Neutrophil (primary cell): Measurements from ENCODE around the gene IRF2BP1.
"Not testable (repeated sequence)": the region's sequence is repeated elsewhere in the genome, so short reads cannot be mapped to it uniquely, and the experiment has no call there.

Experiments used
- H3K27ac ChIP-seq: fragments of 200-600 bp; sonication (generic); 2 replicates; pipeline ENCODE4 v1.5.1; 2016; ENCODE audit warnings: mild to moderate bottlenecking, moderate library complexity
- H3K27me3 ChIP-seq: fragments of 200-600 bp; sonication (generic); 2 replicates; pipeline ENCODE4 v1.6.0; 2016; ENCODE audit warnings: mild to moderate bottlenecking
- H3K36me3 ChIP-seq: fragments of 200-600 bp; sonication (generic); 2 replicates; pipeline ENCODE4 v1.5.1; 2017
- H3K4me1 ChIP-seq, 2 experiments: fragments of 200-600 bp in 1 of 2; sonication (generic) in 1 of 2; 1 replicate in 1 of 2; 2 replicates in 1 of 2; pipeline versions ENCODE4 v1.5.1 to v1.6.1; 2013 to 2016; ENCODE audit warnings: low read depth in 1 of 2, low read length in 1 of 2, mild to moderate bottlenecking in 1 of 2, moderate library complexity in 1 of 2; ENCODE audit not compliant: control insufficient read depth in 1 of 2, insufficient read depth in 1 of 2
- H3K4me3 ChIP-seq, 2 experiments: fragments of 200-600 bp in 1 of 2; sonication (generic) in 1 of 2; 1 replicate in 1 of 2; 2 replicates in 1 of 2; pipeline ENCODE4 v1.5.1; 2013 to 2016; ENCODE audit warnings: low read depth in 1 of 2, low read length in 1 of 2, mild to moderate bottlenecking in 1 of 2, moderate library complexity in 1 of 2
- H3K9me3 ChIP-seq: fragments of 200-600 bp; sonication (generic); 2 replicates; pipeline ENCODE4 v1.5.1; 2016
- TF ChIP-seq, protein P1 (sequence below): fragments of 200-600 bp; sonication (generic); IDR thresholded peaks from 2 replicates; pipeline ENCODE4 v1.5.1; 2016; ENCODE audit warnings: antibody characterized with exemption

The IRF2BP1 gene

DNA sequence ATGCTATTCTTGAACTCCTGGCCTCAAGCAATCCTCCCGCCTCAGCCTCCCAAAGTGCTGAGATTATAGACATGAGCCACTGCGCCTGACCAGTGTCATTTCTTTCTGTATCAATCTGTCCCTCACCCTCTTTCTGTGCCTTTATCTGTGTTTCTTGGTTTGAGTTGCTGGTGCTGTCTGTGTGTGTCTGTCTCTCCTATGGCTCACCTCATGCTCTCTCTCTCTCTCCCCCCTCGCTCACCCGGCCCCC is 9.9 kb downstream of the IRF2BP1 start:
- no peaks in the 10 kb centered on the region for H3K4me1 ChIP-seq
- no peaks in the 10 kb centered on the region for H3K9me3 ChIP-seq
- no peaks in the 10 kb centered on the region for H3K36me3 ChIP-seq
- peaks cover 89% of the 10 kb centered on the region for H3K27me3 ChIP-seq
- H3K4me3 ChIP-seq = no peak overlapping the region
- TF ChIP-seq, protein P1, sequence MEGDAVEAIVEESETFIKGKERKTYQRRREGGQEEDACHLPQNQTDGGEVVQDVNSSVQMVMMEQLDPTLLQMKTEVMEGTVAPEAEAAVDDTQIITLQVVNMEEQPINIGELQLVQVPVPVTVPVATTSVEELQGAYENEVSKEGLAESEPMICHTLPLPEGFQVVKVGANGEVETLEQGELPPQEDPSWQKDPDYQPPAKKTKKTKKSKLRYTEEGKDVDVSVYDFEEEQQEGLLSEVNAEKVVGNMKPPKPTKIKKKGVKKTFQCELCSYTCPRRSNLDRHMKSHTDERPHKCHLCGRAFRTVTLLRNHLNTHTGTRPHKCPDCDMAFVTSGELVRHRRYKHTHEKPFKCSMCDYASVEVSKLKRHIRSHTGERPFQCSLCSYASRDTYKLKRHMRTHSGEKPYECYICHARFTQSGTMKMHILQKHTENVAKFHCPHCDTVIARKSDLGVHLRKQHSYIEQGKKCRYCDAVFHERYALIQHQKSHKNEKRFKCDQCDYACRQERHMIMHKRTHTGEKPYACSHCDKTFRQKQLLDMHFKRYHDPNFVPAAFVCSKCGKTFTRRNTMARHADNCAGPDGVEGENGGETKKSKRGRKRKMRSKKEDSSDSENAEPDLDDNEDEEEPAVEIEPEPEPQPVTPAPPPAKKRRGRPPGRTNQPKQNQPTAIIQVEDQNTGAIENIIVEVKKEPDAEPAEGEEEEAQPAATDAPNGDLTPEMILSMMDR = no peak
- H3K27ac ChIP-seq = no peak overlapping the region

DNA sequence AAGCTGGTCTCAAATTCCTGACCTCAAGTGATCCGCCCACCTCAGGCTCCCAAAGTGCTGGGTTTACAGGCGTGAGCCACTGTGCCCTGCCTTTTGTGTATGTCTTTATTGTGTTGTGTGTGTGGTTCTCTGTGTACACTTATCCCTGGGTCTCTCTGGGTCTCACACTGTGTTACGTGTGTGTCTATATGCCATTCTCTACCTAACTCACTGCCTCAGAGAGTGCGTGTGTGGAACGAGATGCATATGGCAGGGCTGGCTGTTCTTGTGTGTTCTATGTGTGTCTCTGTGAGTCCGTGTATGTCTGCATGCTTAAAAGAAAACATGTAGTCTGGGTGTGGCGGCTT is 11.3 kb downstream of the IRF2BP1 start:
- no peaks in the 10 kb centered on the region for H3K9me3 ChIP-seq
- H3K36me3 ChIP-seq = no peaks in the 10 kb centered on the region
- no peaks in the 10 kb centered on the region for H3K4me1 ChIP-seq
- no peak overlapping the region for H3K27ac ChIP-seq
- H3K4me3 ChIP-seq = no peak overlapping the region
- peaks cover 76% of the 10 kb centered on the region for H3K27me3 ChIP-seq
- TF ChIP-seq, protein P1 = no peak

DNA sequence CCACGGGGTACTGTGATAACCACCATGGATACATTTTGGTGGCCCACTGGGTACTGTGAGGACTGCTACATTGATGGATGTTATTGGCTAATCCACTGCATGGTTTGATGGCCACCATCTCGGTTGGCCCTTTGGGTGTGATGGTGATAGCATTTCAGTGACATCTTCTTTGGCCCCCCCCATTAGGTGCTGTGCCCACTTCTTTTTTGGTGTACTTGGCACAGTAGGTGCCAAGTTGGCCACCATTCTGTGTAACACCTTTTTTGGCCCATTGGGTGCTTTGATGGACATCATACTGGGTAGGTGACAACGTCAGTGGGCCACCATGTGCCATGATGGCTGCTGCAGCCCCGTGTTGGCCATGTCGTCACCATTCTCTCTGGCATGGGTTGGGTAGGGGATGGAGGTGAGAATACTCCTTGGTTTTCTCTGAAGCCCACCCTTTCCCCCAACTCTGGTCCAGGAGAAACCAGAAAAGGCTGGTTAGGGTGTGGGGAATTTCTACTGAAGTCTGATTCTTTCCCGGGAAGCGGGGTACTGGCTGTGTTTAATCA is 12.6 kb downstream of the IRF2BP1 start:
- Histone ChIP-seq H3K4me3 (no peak overlapping the region), H3K27me3 (peaks cover 74% of the 10 kb centered on the region), H3K4me1 (no peaks in the 10 kb centered on the region), H3K9me3 (no peaks in the 10 kb centered on the region), H3K36me3 (no peaks in the 10 kb centered on the region), H3K27ac (no peak overlapping the region)
- TF ChIP-seq, protein P1 = no peak

DNA sequence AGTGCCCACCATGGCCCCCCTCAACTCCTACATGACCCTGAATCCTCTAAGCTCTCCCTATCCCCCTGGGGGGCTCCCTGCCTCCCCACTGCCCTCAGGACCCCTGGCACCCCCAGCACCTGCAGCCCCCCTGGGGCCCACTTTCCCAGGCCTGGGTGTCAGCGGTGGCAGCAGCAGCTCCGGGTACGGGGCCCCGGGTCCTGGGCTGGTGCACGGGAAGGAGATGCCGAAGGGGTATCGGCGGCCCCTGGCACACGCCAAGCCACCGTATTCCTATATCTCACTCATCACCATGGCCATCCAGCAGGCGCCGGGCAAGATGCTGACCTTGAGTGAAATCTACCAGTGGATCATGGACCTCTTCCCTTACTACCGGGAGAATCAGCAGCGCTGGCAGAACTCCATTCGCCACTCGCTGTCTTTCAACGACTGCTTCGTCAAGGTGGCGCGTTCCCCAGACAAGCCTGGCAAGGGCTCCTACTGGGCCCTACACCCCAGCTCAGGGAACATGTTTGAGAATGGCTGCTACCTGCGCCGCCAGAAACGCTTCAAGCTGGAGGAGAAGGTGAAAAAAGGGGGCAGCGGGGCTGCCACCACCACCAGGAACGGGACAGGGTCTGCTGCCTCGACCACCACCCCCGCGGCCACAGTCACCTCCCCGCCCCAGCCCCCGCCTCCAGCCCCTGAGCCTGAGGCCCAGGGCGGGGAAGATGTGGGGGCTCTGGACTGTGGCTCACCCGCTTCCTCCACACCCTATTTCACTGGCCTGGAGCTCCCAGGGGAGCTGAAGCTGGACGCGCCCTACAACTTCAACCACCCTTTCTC is 13.6 kb downstream of the IRF2BP1 start:
- no peaks in the 10 kb centered on the region for H3K36me3 ChIP-seq
- H3K4me1 ChIP-seq = no peaks in the 10 kb centered on the region
- H3K9me3 ChIP-seq = no peaks in the 10 kb centered on the region
- peaks cover 72% of the 10 kb centered on the region for H3K27me3 ChIP-seq
- no peak overlapping the region for H3K4me3 ChIP-seq
- no peak overlapping the region for H3K27ac ChIP-seq
- TF ChIP-seq, protein P1 = no peak

DNA sequence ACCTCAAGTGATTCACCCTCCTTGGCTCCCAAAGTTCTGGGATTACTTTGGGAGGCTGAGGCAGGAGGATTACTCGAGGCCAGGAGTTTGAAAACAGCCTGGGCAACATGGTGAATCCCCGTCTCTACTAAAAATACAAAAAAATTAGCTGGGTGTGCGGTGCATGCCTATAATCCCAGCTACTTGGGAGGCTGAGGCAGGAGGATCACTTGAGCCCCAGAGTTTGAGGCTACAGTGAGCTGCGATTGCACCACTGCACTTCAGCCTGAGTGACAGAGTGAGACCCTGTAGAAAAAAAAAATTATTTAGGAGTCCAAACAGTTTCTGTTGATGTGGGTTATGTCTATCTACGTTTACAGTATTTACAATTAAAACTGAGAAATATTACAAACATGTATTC is 15.1 kb downstream of the IRF2BP1 start:
- no peaks in the 10 kb centered on the region for H3K4me1 ChIP-seq
- TF ChIP-seq, protein P1 = no peak
- peaks cover 72% of the 10 kb centered on the region for H3K27me3 ChIP-seq
- no peaks in the 10 kb centered on the region for H3K36me3 ChIP-seq
- H3K27ac ChIP-seq = no peak overlapping the region
- H3K4me3 ChIP-seq = no peak overlapping the region
- no peaks in the 10 kb centered on the region for H3K9me3 ChIP-seq

DNA sequence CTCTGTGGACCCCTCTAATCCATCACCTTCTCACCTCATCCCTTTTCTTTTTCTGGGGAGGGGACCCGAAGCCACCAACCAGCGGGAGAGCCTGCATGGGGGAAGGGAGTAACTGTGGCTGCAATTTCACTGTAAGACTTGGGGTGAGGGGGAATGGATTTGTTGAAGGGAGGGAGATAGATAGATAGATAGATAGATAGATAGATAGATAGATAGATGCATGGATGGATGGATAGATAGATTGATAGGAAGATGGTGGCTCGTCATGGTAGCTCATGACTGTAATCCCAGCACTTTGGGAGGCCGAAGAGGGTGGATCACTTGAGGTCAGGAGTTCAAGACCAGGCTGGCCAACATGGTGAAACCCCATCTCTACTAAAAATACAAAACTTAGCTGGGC is 18.7 kb downstream of the IRF2BP1 start:
- Histone ChIP-seq H3K27me3 (peaks cover 63% of the 10 kb centered on the region), H3K4me1 (peaks cover 13 to 18% of the 10 kb centered on the region in 2 experiments)
- H3K36me3 ChIP-seq, H3K27ac ChIP-seq, H3K4me3 ChIP-seq, H3K9me3 ChIP-seq: not testable (repeated sequence)
